Gastroesophageal sphincter (tissue), 3 donors: Measurements from ENCODE around the gene ARL6IP1.

Experiments
- CTCF ChIP-seq, 4 experiments: fragments of 200-600 bp in 2 of 4; fragments of 450-650 bp in 2 of 4; sonication (generic) in 1 of 4; IDR thresholded peaks; one replicate each; pipeline ENCODE4 v1.5.1; 2017 to 2019; ENCODE audit warnings: antibody characterized with exemption in 4 of 4, mild to moderate bottlenecking in 2 of 4, moderate library complexity in 2 of 4
- POLR2AphosphoS5 ChIP-seq: sonication (generic); formaldehyde crosslinking; IDR thresholded peaks from one replicate; pipeline ENCODE4 v1.6.1; 2017; ENCODE audit warnings: antibody characterized with exemption

GRCh38 chr16:18788828-18789514 is 12.4 kb downstream of the ARL6IP1 start:
- TF ChIP-seq CTCF (IDR thresholded peaks at IDR 0.05): no peak
- TF ChIP-seq POLR2AphosphoS5: no peak
